HepG2 (cell line): ENCODE results near the gene OPA3. TPM values are rescaled to one million over a fixed set of nuclear protein-coding genes. Genes with fewer than 3 reads are reported as not detected.

Experiments used
- ATAC-seq: fragments of 200-7000 bp; cut with Tn5 transposase; 3 replicates; pipeline ENCODE4 v1.9.1; 2020; ENCODE audit warnings: mild to moderate bottlenecking, moderate library complexity
- BruUV-seq: library from RNA; stranded (reverse); fragments of 400-500 nt; replicated peaks from 2 replicates; lab custom pipeline; 2021; lab: Mats Ljungman, UMichigan
- CTCF ChIA-PET: fragments of 300-600 bp; formaldehyde crosslinking; extraction: SDS; loops from one replicate; lab custom pipeline; 2021; ENCODE audit warnings: low total read pairs, inconsistent platforms, low intra/inter-chr PET ratio; lab: Yijun Ruan, JAX
- POLR2A ChIA-PET: fragments of 350-600 bp; sonication (Branson Sonifier 250); formaldehyde crosslinking; loops from one replicate; lab custom pipeline; 2020; ENCODE audit warnings: antibody characterized with exemption, inconsistent platforms; lab: Yijun Ruan, JAX
- DNase-seq: peaks from one replicate; pipeline ENCODE4 v3.0.0-alpha.2; 2015; ENCODE audit warnings: low spot score
- FAIRE-seq: peaks from 3 replicates; lab custom pipeline; 2011; peaks lifted over from hg19 to GRCh38; lab: Jason Lieb, UNC
- H2AFZ ChIP-seq: one replicate; pipeline ENCODE4 v1.6.1; 2011; ENCODE audit warnings: low read length, inconsistent platforms
- H3K27ac ChIP-seq: fragments of 300-600 bp; 3 replicates; pipeline ENCODE4 v1.8.0; 2011; ENCODE audit warnings: mixed run types, mild to moderate bottlenecking, mixed read lengths, low read length, inconsistent platforms; ENCODE audit not compliant: insufficient read depth; ENCODE audit errors: extremely low read length
- H3K27me3 ChIP-seq, 2 experiments: fragments of 200-600 bp in 1 of 2; 2 replicates in 1 of 2; 3 replicates in 1 of 2; pipeline versions ENCODE4 v1.6.0 to v1.8.0; 2011; ENCODE audit warnings: low read length in 2 of 2, mild to moderate bottlenecking in 2 of 2, moderate library complexity in 2 of 2, inconsistent platforms in 1 of 2; ENCODE audit not compliant: insufficient read depth in 2 of 2, control insufficient read depth in 1 of 2
- H3K36me3 ChIP-seq, 2 experiments: fragments of 200-600 bp in 1 of 2; replicated peaks in 1 of 2; 2 replicates in 1 of 2; 3 replicates in 1 of 2; pipeline versions ENCODE4 v1.5.1 to v1.8.0; 2011; ENCODE audit warnings: low read length in 2 of 2, inconsistent platforms in 1 of 2; ENCODE audit not compliant: insufficient read depth in 2 of 2, control insufficient read depth in 1 of 2
- H3K4me1 ChIP-seq: 2 replicates; pipeline ENCODE4 v1.5.1; 2012; ENCODE audit warnings: low read length, inconsistent platforms; ENCODE audit not compliant: insufficient read depth
- H3K4me2 ChIP-seq: 2 replicates; pipeline ENCODE4 v1.6.0; 2011; ENCODE audit warnings: low read depth, low read length, inconsistent platforms
- H3K4me3 ChIP-seq, 3 experiments: fragments of 200-600 bp in 1 of 3; sonication (generic), shearing (Covaris generic) in 1 of 3; replicated peaks in 1 of 3; 2 replicates each; pipeline ENCODE4 v1.5.1; 2011 to 2016; ENCODE audit warnings: low read length in 3 of 3, inconsistent platforms in 2 of 3, low read depth in 2 of 3, mild to moderate bottlenecking in 2 of 3, control low read depth in 1 of 3, mixed read lengths in 1 of 3; ENCODE audit not compliant: insufficient read depth in 1 of 3
- H3K79me2 ChIP-seq: one replicate; pipeline ENCODE4 v1.6.1; 2011; ENCODE audit warnings: low read length, inconsistent platforms; ENCODE audit not compliant: insufficient read depth
- H3K9ac ChIP-seq: 2 replicates; pipeline ENCODE4 v1.6.0; 2011; ENCODE audit warnings: mild to moderate bottlenecking, low read depth, low read length, inconsistent platforms; ENCODE audit not compliant: insufficient read depth
- H3K9me3 ChIP-seq: 2 replicates; pipeline ENCODE4 v1.5.1; 2012; ENCODE audit warnings: mild to moderate bottlenecking, low read length
- H4K20me1 ChIP-seq: 2 replicates; pipeline ENCODE4 v1.6.0; 2011; ENCODE audit warnings: inconsistent platforms, mild to moderate bottlenecking, low read length, moderate library complexity; ENCODE audit not compliant: insufficient read depth
- ARID2 ChIP-seq: sonication (generic); formaldehyde crosslinking; IDR thresholded peaks from 2 replicates; pipeline ENCODE4 v1.8.1; 2022; ENCODE audit warnings: mild to moderate bottlenecking, missing genetic modification reagents, borderline replicate concordance
- CEBPG ChIP-seq: IDR thresholded peaks from 2 replicates; pipeline ENCODE4 v1.6.1; 2016
- ISL2 ChIP-seq: sonication (generic); formaldehyde crosslinking; IDR thresholded peaks from 2 replicates; pipeline ENCODE4 v1.5.0; 2020; ENCODE audit warnings: missing genetic modification reagents
- KDM4B ChIP-seq: sonication (generic); formaldehyde crosslinking; IDR thresholded peaks from 2 replicates; pipeline ENCODE4 v1.4.0; 2020; ENCODE audit warnings: missing genetic modification reagents
- NR2F2 ChIP-seq: IDR thresholded peaks from 2 replicates; pipeline ENCODE4 v1.6.1; 2012; ENCODE audit warnings: low read depth, inconsistent platforms, borderline replicate concordance
- PBX3 ChIP-seq: sonication (generic); formaldehyde crosslinking; IDR thresholded peaks from 2 replicates; pipeline ENCODE4 v1.8.1; 2023; ENCODE audit warnings: missing genetic modification reagents, inconsistent platforms, borderline replicate concordance
- SP5 ChIP-seq: IDR thresholded peaks from 2 replicates; pipeline ENCODE4 v1.6.1; 2016; ENCODE audit warnings: low read depth, borderline replicate concordance
- SUZ12 ChIP-seq: fragments of 150-350 bp; IDR thresholded peaks from 2 replicates; pipeline ENCODE4 v1.6.1; 2014; ENCODE audit warnings: low read depth, low read length
- TEAD2 ChIP-seq: sonication (generic); formaldehyde crosslinking; IDR thresholded peaks from 2 replicates; pipeline ENCODE4 v1.9.0; 2021; ENCODE audit warnings: missing genetic modification reagents
- THAP11 ChIP-seq: IDR thresholded peaks from 2 replicates; pipeline ENCODE4 v1.6.1; 2016; ENCODE audit warnings: missing biosample characterization, missing genetic modification reagents
- TOE1 ChIP-seq: sonication (generic); formaldehyde crosslinking; IDR thresholded peaks from 2 replicates; pipeline ENCODE4 v1.4.0; 2020; ENCODE audit warnings: mild to moderate bottlenecking, missing genetic modification reagents
- ZNF17 ChIP-seq: sonication (generic); formaldehyde crosslinking; IDR thresholded peaks from 2 replicates; pipeline ENCODE4 v1.5.0; 2020; ENCODE audit warnings: mild to moderate bottlenecking, missing genetic modification reagents
- ZNF207 ChIP-seq: fragments of 450-650 bp; IDR thresholded peaks from 2 replicates; pipeline ENCODE4 v1.6.1; 2016; ENCODE audit warnings: antibody characterized with exemption, borderline replicate concordance
- ZNF253 ChIP-seq: sonication (generic); formaldehyde crosslinking; IDR thresholded peaks from 2 replicates; pipeline ENCODE4 v1.8.0; 2022; ENCODE audit warnings: mild to moderate bottlenecking, missing genetic modification reagents, borderline replicate concordance
- ZNF646 ChIP-seq: sonication (generic); formaldehyde crosslinking; IDR thresholded peaks from 2 replicates; pipeline ENCODE4 v1.9.0; 2021; ENCODE audit warnings: mild to moderate bottlenecking, missing genetic modification reagents
- ZNF670 ChIP-seq: sonication (generic); formaldehyde crosslinking; IDR thresholded peaks from 2 replicates; pipeline ENCODE4 v1.8.0; 2022; ENCODE audit warnings: mild to moderate bottlenecking, missing genetic modification reagents, borderline replicate concordance
- ZNF737 ChIP-seq: sonication (generic); formaldehyde crosslinking; IDR thresholded peaks from 2 replicates; pipeline ENCODE4 v1.5.0; 2020; ENCODE audit warnings: missing genetic modification reagents, mild to moderate bottlenecking, borderline replicate concordance
- ZNF773 ChIP-seq: sonication (generic); formaldehyde crosslinking; IDR thresholded peaks from 2 replicates; pipeline ENCODE4 v1.4.0; 2020; ENCODE audit warnings: missing genetic modification reagents, borderline replicate concordance
- WGBS: methylation state at CpG from one replicate; pipeline ENCODE4 v1.1.6; 2017; ENCODE audit warnings: low lambda C conversion rate; 5-methylcytosine and 5-hydroxymethylcytosine counted together
- in situ Hi-C: cut with HindIII; loops from 2 replicates; pipeline ENCODE4 v1.10.0; 2017; ENCODE audit warnings: low pct_unique_long_range_greater_than_20kb; ENCODE audit not compliant: extremely low pct_ligation_motif_present
- intact Hi-C: fragments of 100-400 bp; cut with micrococcal nuclease; formaldehyde crosslinking; loops from one replicate; pipeline ENCODE4 v1.10.0; 2022; ENCODE audit not compliant: unreplicated experiment
- polyA plus RNA-seq, 8 experiments: library from polyadenylated mRNA; depleted of rRNA in 3 of 8; stranded (reverse) in 7 of 8; unstranded in 1 of 8; fragments of >200 nt; fragmentation: Illumina TruSeq in 4 of 8; extraction: Trizol in 4 of 8; gene quantifications; 2 replicates each; pipeline versions ENCODE4 v1.2.1 to v1.2.3, GENCODE V29; 2011 to 2016; ENCODE audit warnings: low read depth in 4 of 8, missing spikeins in 1 of 8, mixed read lengths in 1 of 8; ENCODE audit not compliant: insufficient read depth in 1 of 8
- total RNA-seq, 5 experiments: library from RNA; depleted of rRNA; stranded (reverse); fragments of >200 nt; fragmentation: Illumina TruSeq; extraction: Trizol; gene quantifications; 2 replicates each; pipeline ENCODE4 v1.2.3, GENCODE V29; 2016; ENCODE audit warnings: low read depth in 1 of 5

The OPA3 gene
- total and polyA plus RNA-seq, 2 of the 13 experiments (the other 11 are each of a cell fraction or from before 2014, with no cell fraction given) = 8.3 to 17.7 TPM

- Histone ChIP-seq H4K20me1 (no peaks in the 10 kb centered on the region), H3K36me3 (no peaks in the 10 kb centered on the region), H3K27ac (no peak overlapping the region), H3K4me1 (peaks cover 27% of the 10 kb centered on the region), H3K79me2 (no peaks in the 10 kb centered on the region), H3K27me3 (peaks cover 0 to 3% of the 10 kb centered on the region in 2 experiments; a peak in 2 of 5 replicates), H3K4me2 (peak overlapping the region; percentile 45; the same call in 1 of the 2 replicates), H3K9ac (no peak overlapping the region), H2AFZ (no peak overlapping the region), H3K4me3 (no peak overlapping the region; a peak in 1 of 6 replicates), H3K9me3 (no peaks in the 10 kb centered on the region)
- 56% methylated on average over 27 of the region's 48 CpGs for WGBS
- peak; percentile 94 for ATAC-seq
- in situ Hi-C loops = loop anchor here (5.0 kb wide), 1 partner anchor 51 kb away; no protein-coding TSS in a partner anchor
- DNase-seq = peak; percentile 64
- POLR2A ChIA-PET = interaction anchor here (0.9 to 1.4 kb wide), 5 partner anchors 10 to 101 kb away, joined by 3 to 19 read pairs (median 3); partner anchors contain the start of genes EML2, QPCTL and SNRPD2
- intact Hi-C loops = loop anchor here (1.0 kb wide), 1 partner anchor 52 kb away; no protein-coding TSS in a partner anchor
- CTCF ChIA-PET = interaction anchor here (1.8 to 3.4 kb wide), 3 partner anchors 52 to 102 kb away, joined by 14 to 29 read pairs (median 15); partner anchors contain the start of gene QPCTL
- no TSS peak for BruUV-seq
- FAIRE-seq = peak; percentile 62
- TF ChIP-seq ZNF17 (no peak), ZNF646 (CRISPR knock-in tag) (peak; percentile 51; the same call in 1 of the 2 replicates), ISL2 (CRISPR knock-in tag) (no peak), TEAD2 (CRISPR knock-in tag) (no peak), ZNF737 (no peak), KDM4B (peak; percentile 69; the same call in 1 of the 2 replicates), ZNF207 (no peak), SUZ12 (no peak), CEBPG (CRISPR knock-in tag) (no peak), SP5 (CRISPR knock-in tag) (0 out of 2 replicates have a peak, but pooled peaks have one; percentile 26), TOE1 (no peak; the same call in 1 of the 2 replicates), ZNF670 (no peak), THAP11 (CRISPR knock-in tag) (peak; percentile 81), NR2F2 (no peak), ZNF253 (CRISPR knock-in tag) (no peak), ZNF773 (CRISPR knock-in tag) (no peak), ARID2 (0 out of 2 replicates have a peak, but pooled peaks have one; percentile 89), PBX3 (CRISPR knock-in tag) (no peak)
Observed at GRCh38 chr19:45591004-45591637, 6.5 kb upstream of the OPA3 start.
